GM12878 (cell line): ENCODE results near the gene KRT80. TPM values are rescaled to one million over a fixed set of nuclear protein-coding genes. Genes with fewer than 3 reads are reported as not detected.

ENCODE experiments used
- E2F8 ChIP-seq: fragments of 450-650 bp; IDR thresholded peaks from 2 replicates; pipeline ENCODE4 v1.6.1; 2018; ENCODE audit warnings: mild to moderate bottlenecking, low read depth, moderate library complexity; ENCODE audit not compliant: partially characterized antibody
- IKZF1 ChIP-seq: fragments of 450-650 bp; conservative IDR thresholded peaks from 2 replicates; pipeline ENCODE4 v1.6.1; 2017; ENCODE audit warnings: antibody characterized with exemption, mild to moderate bottlenecking
- IKZF2 ChIP-seq, 2 experiments: fragments of 450-650 bp; IDR thresholded peaks; 2 replicates each; pipeline ENCODE4 v1.6.1; 2017; ENCODE audit warnings: mild to moderate bottlenecking in 2 of 2, moderate library complexity in 2 of 2
- MEF2B ChIP-seq: fragments of 450-650 bp; IDR thresholded peaks from 2 replicates; pipeline ENCODE4 v1.6.1; 2018; ENCODE audit warnings: mild to moderate bottlenecking, moderate library complexity; ENCODE audit not compliant: partially characterized antibody, poor library complexity, severe bottlenecking
- MTA2 ChIP-seq: fragments of 450-650 bp; IDR thresholded peaks from 2 replicates; pipeline ENCODE4 v1.6.1; 2016; ENCODE audit warnings: low read depth, mild to moderate bottlenecking, moderate library complexity
- NFIC ChIP-seq: IDR thresholded peaks from 2 replicates; pipeline ENCODE4 v1.6.1; 2012; ENCODE audit warnings: low read depth, mild to moderate bottlenecking, inconsistent platforms, low read length, moderate library complexity
- NKRF ChIP-seq: fragments of 450-650 bp; conservative IDR thresholded peaks from 2 replicates; pipeline ENCODE4 v1.6.1; 2017; ENCODE audit warnings: mild to moderate bottlenecking, moderate library complexity
- RAD21 ChIP-seq: IDR thresholded peaks from 2 replicates; pipeline ENCODE4 v1.6.1; 2011; ENCODE audit warnings: mild to moderate bottlenecking, low read depth, low read length, moderate library complexity; ENCODE audit not compliant: insufficient read depth
- RUNX3 ChIP-seq: IDR thresholded peaks from 2 replicates; pipeline ENCODE4 v1.6.1; 2012; ENCODE audit warnings: low read length, inconsistent platforms
- SMC3 ChIP-seq: IDR thresholded peaks from 2 replicates; pipeline ENCODE4 v1.6.1; 2011; ENCODE audit warnings: low read length, improper control_type of control experiment, borderline replicate concordance
- TCF12 ChIP-seq: IDR thresholded peaks from 2 replicates; pipeline ENCODE4 v1.6.1; 2011; ENCODE audit warnings: low read depth, mild to moderate bottlenecking, low read length
- TCF3 ChIP-seq: IDR thresholded peaks from 2 replicates; pipeline ENCODE4 v1.6.1; 2012; ENCODE audit warnings: low read depth, mild to moderate bottlenecking, low read length, borderline replicate concordance; ENCODE audit not compliant: insufficient read depth
- polyA plus RNA-seq, 11 experiments: library from polyadenylated mRNA; depleted of rRNA in 4 of 11; unstranded in 6 of 11; stranded (reverse) in 5 of 11; fragments of >200 nt; fragmentation: Nextera tagmentation in 4 of 11; fragmentation: Illumina TruSeq in 1 of 11; extraction: Ambion mirVana in 4 of 11; extraction: Trizol in 1 of 11; gene quantifications; 1 replicate in 1 of 11; 2 replicates in 10 of 11; pipeline versions ENCODE4 v1.2.1 to v1.2.3, GENCODE V29; 2011 to 2016; ENCODE audit warnings: inconsistent platforms in 2 of 11, missing spikeins in 2 of 11, low read depth in 1 of 11
- total RNA-seq, 4 experiments: library from RNA; depleted of rRNA in 3 of 4; stranded (reverse); fragments of >200 nt in 3 of 4; fragmentation: Illumina TruSeq in 1 of 4; extraction: Trizol in 1 of 4; gene quantifications; 2 replicates each; pipeline versions ENCODE4 v1.2.1 to v1.2.3, GENCODE V29; 2013 to 2021

Gene KRT80
- total and polyA plus RNA-seq, 10 of the 15 experiments (the other 5 are each of a cell fraction or from before 2014, with no cell fraction given) = 0.01 TPM; not detected in 9

- TF ChIP-seq E2F8 = no peak
- TF ChIP-seq NKRF = no peak
- TF ChIP-seq IKZF2 (IDR thresholded peaks at IDR 0.05) = peak; percentile 42 to 47; a peak in 2 of 4 replicates
- TF ChIP-seq NFIC = 0 out of 2 replicates have a peak, but pooled peaks have one; percentile 20
- TF ChIP-seq TCF12 = peak; percentile 97
- peak; percentile 82 for TF ChIP-seq RAD21
- peak; percentile 99 for TF ChIP-seq TCF3
- TF ChIP-seq SMC3 = peak; percentile 57; the same call in 1 of the 2 replicates
- peak; percentile 38; the same call in 1 of the 2 replicates for TF ChIP-seq RUNX3
- peak; percentile 59; the same call in 1 of the 2 replicates for TF ChIP-seq IKZF1
- TF ChIP-seq MEF2B = peak; percentile 36
- TF ChIP-seq MTA2 = no peak
Measured at GRCh38 chr12:52121824-52122539, 69.8 kb downstream of the KRT80 start (continued).
